DND-41 (cell line): Measurements from ENCODE around the gene CFAP20DC.

Experiments
- ATAC-seq: fragments of 200-7000 bp; cut with Tn5 transposase; 3 replicates; pipeline ENCODE4 v1.9.1; 2021; ENCODE audit warnings: low read depth; ENCODE audit not compliant: insufficient read depth
- DNase-seq: peaks from one replicate; pipeline ENCODE4 v3.0.0-alpha.2; 2020
- H2AFZ ChIP-seq: 2 replicates; pipeline ENCODE4 v1.6.0; 2012; ENCODE audit warnings: low read depth, low read length
- H3K27ac ChIP-seq: 2 replicates; pipeline ENCODE4 v1.5.1; 2012; ENCODE audit warnings: low read length, inconsistent platforms
- H3K27me3 ChIP-seq: fragments of 200-600 bp; sonication (generic); 2 replicates; pipeline ENCODE4 v1.6.0; 2012; ENCODE audit warnings: low read length, mild to moderate bottlenecking, inconsistent platforms; ENCODE audit not compliant: insufficient read depth, poor library complexity
- H3K36me3 ChIP-seq: 2 replicates; pipeline ENCODE4 v1.5.1; 2012; ENCODE audit warnings: low read length, inconsistent platforms; ENCODE audit not compliant: insufficient read depth
- H3K4me1 ChIP-seq: 2 replicates; pipeline ENCODE4 v1.5.1; 2012; ENCODE audit warnings: mild to moderate bottlenecking, low read length; ENCODE audit not compliant: insufficient read depth
- H3K4me2 ChIP-seq: 2 replicates; pipeline ENCODE4 v1.6.0; 2012; ENCODE audit warnings: mild to moderate bottlenecking, moderate library complexity, low read length, inconsistent platforms; ENCODE audit not compliant: insufficient read depth
- H3K4me3 ChIP-seq, 2 experiments: fragments of 200-600 bp in 1 of 2; shearing (Covaris generic) in 1 of 2; 2 replicates each; pipeline ENCODE4 v1.5.1; 2012 to 2016; ENCODE audit warnings: inconsistent platforms in 2 of 2, low read length in 2 of 2, mild to moderate bottlenecking in 2 of 2, low read depth in 1 of 2, moderate library complexity in 1 of 2
- H3K79me2 ChIP-seq: 2 replicates; pipeline ENCODE4 v1.6.0; 2012; ENCODE audit warnings: low read length, inconsistent platforms; ENCODE audit not compliant: insufficient read depth
- H3K9ac ChIP-seq: 2 replicates; pipeline ENCODE4 v1.6.0; 2012; ENCODE audit warnings: low read depth, mild to moderate bottlenecking, inconsistent platforms, low read length, moderate library complexity
- H3K9me3 ChIP-seq: 2 replicates; pipeline ENCODE4 v1.5.1; 2012; ENCODE audit warnings: low read length, moderate library complexity, mild to moderate bottlenecking, inconsistent platforms; ENCODE audit not compliant: insufficient read depth, severe bottlenecking
- H4K20me1 ChIP-seq: 2 replicates; pipeline ENCODE4 v1.6.0; 2012; ENCODE audit warnings: low read length; ENCODE audit not compliant: insufficient read depth
- CTCF ChIP-seq: IDR thresholded peaks from 2 replicates; pipeline ENCODE4 v1.5.1; 2012; ENCODE audit warnings: borderline replicate concordance, low read length, moderate library complexity, mild to moderate bottlenecking; ENCODE audit not compliant: poor library complexity, severe bottlenecking; ENCODE audit errors: extremely low read depth
- EZH2 ChIP-seq: IDR thresholded peaks from 3 replicates; pipeline ENCODE4 v1.6.1; 2012; ENCODE audit warnings: borderline replicate concordance, low read depth, mild to moderate bottlenecking, moderate library complexity, low read length, inconsistent platforms; ENCODE audit not compliant: severe bottlenecking

Gene CFAP20DC

GRCh38 chr3:59006634-59007517 is 42.9 kb downstream of the CFAP20DC start:
- ATAC-seq (no peak), DNase-seq (no peak)
- Histone ChIP-seq H3K4me1 (no peaks in the 10 kb centered on the region), H2AFZ (no peak overlapping the region), H3K4me3 (no peak overlapping the region), H3K9ac (no peak overlapping the region), H3K4me2 (no peak overlapping the region), H3K27ac (no peak overlapping the region), H3K27me3 (peaks cover 2% of the 10 kb centered on the region), H3K79me2 (no peaks in the 10 kb centered on the region), H3K9me3 (no peaks in the 10 kb centered on the region), H4K20me1 (no peaks in the 10 kb centered on the region), H3K36me3 (no peaks in the 10 kb centered on the region)
- no peak for TF ChIP-seq EZH2
- TF ChIP-seq CTCF, result no peak

GRCh38 chr3:59001675-59002074 is 48.1 kb downstream of the CFAP20DC start:
- H3K27me3 ChIP-seq, result peaks cover 2% of the 10 kb centered on the region
- DNase-seq, result no peak
- no peaks in the 10 kb centered on the region for H3K4me1 ChIP-seq
- H3K4me2 ChIP-seq, result no peak overlapping the region
- no peak overlapping the region for H3K4me3 ChIP-seq
- H3K9me3 ChIP-seq, result no peaks in the 10 kb centered on the region
- H2AFZ ChIP-seq, result no peak overlapping the region
- no peak overlapping the region for H3K9ac ChIP-seq
- H3K27ac ChIP-seq, result no peak overlapping the region
- H3K36me3 ChIP-seq, result no peaks in the 10 kb centered on the region
- TF ChIP-seq EZH2 (no peak), CTCF (no peak)
- no peak for ATAC-seq
- no peaks in the 10 kb centered on the region for H3K79me2 ChIP-seq
- H4K20me1 ChIP-seq, result no peaks in the 10 kb centered on the region

- no peaks in the 10 kb centered on the region for H3K36me3 ChIP-seq
- H2AFZ ChIP-seq, result no peak overlapping the region
- peaks cover 2% of the 10 kb centered on the region for H3K27me3 ChIP-seq
- H3K4me2 ChIP-seq, result no peak overlapping the region
- no peak overlapping the region for H3K4me3 ChIP-seq
- H3K9ac ChIP-seq, result no peak overlapping the region
- no peaks in the 10 kb centered on the region for H4K20me1 ChIP-seq
- TF ChIP-seq CTCF (no peak), EZH2 (no peak)
- ATAC-seq (no peak), DNase-seq (no peak)
- no peak overlapping the region for H3K27ac ChIP-seq
- peaks cover 3% of the 10 kb centered on the region; the same call in 1 of the 2 replicates for H3K4me1 ChIP-seq
- H3K9me3 ChIP-seq, result no peaks in the 10 kb centered on the region
- no peaks in the 10 kb centered on the region for H3K79me2 ChIP-seq
Measured at GRCh38 chr3:58999774-59000160, 50.1 kb downstream of the CFAP20DC start.
